Fibroblast of skin of left quadriceps (primary cell): ENCODE measurements around the gene ZNF17.
"Not testable (repeated sequence)": the region's sequence is repeated elsewhere in the genome, so short reads cannot be mapped to it uniquely, and the experiment has no call there.

Experiments
- DNase-seq, 2 experiments: peaks; one replicate each; pipeline ENCODE4 v3.0.0-alpha.2; 2013; ENCODE audit warnings: low read depth in 2 of 2

ZNF17 gene

DNA sequence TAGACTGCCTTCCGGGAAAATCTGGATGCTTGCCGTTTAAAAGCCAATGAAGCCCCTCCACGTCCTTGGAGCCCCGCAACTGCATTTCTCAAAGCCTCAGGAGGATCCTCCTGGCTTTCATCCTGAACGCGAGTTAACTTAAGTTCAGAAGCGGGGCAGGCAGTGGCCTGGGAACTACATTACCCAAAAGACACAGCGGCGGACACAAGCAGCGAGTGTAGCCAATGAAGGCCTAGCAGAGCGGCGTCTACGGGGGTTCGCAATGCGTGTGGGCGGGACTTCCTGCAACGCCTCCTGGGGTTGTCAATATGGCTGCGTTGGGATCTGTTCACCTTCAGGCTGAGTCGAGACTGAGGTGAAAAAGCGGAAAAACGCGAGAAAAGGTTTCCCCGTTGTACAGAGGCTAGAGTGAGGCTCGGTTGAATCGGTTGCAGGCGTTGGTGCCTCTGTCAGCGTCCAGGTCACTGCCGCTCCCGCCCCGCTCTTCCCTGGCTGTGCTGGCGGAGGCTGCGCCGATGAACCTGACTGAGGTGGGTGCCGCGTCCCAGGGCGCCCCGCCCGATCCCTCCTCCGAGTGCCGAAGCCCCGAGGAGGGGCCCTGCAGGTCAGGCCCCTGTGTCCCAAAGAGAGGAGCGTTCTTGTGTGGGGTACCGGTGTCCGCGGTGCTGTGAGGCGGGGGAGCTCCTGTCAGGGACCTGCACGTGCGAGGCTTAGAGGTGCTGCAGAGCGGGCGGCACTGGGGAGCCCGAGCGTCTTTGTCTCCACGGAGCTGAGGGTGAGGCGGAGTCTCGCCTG lies at the start of gene ZNF17:
ZNF17 (plus strand) TSS at position 285 of the 795 bp plus-strand sequence. CDS start 2,455 bp downstream, outside the sequence.
- DNase-seq, result peak; percentile 80

GRCh38 chr19:57362419-57362818 lies 48.5 kb upstream of the ZNF17 start:
- no peak for DNase-seq

DNA sequence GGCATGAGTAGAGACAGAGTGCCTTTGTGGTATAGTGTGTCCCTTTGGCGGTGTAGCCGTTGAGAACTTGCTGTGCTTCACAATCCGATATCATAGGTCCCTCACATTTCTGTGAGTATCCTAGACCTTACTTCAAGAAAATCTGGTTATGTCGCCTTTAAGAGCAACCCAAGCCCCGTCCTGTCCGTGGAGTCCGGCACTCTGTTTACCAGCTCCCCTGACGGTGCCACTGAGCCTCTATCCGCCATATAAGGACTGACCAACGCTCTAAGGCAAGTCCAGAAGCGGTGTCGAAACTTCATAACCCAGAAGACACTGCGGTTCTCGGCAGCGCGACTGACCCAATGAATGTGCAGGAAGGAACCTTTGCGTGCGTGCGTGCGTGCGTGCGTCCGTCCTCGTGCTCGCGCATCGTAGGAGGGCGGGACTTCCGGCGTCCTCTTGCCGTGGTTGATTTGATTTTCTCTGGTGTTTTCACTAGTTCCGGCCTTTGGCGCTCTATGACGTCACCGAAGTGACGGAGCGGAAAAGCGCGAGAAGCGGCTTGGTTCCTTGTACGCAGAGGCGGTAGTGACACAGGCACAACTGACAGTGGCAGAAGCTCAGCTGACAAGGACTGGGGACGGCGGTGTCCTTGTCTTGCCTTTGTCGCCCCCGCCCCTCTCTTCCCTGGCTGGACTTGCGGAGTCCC lies 47.8 kb upstream of the ZNF17 start, which contains the start of the genes TRAPPC2B and ZNF547:
TRAPPC2B (plus strand) TSS at position 555 of the 691 bp plus-strand sequence. CDS start 1,283 bp downstream, outside the sequence.
ZNF547 (plus strand) TSS at position 555 of the 691 bp plus-strand sequence. CDS start 5,005 bp downstream, outside the sequence.
- DNase-seq, result peak; percentile 99

GRCh38 chr19:57363688-57364181 lies 47.2 kb upstream of the ZNF17 start:
- DNase-seq, result no peak

DNA sequence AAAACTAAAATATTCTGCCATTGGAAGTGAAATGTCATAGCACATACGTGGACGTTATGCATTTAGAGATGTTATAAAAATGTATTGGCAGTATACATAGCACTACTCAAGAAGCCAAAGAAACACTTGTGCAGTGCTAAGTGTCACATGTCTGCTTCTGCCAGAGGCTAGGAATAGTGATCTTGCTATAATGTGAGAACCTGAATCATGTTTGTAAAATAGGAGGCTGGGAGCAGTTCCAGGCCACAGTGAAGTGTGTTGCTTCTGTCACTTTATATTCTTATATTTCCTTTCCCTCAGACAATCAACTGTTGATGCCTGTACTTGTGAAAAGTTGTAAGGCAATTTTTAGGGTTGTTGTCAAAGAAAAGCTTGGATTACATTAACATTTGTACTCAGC lies 44.2 kb upstream of the ZNF17 start:
- DNase-seq, result no peak

GRCh38 chr19:57374179-57374578 lies 36.8 kb upstream of the ZNF17 start:
- DNase-seq, result no peak

DNA sequence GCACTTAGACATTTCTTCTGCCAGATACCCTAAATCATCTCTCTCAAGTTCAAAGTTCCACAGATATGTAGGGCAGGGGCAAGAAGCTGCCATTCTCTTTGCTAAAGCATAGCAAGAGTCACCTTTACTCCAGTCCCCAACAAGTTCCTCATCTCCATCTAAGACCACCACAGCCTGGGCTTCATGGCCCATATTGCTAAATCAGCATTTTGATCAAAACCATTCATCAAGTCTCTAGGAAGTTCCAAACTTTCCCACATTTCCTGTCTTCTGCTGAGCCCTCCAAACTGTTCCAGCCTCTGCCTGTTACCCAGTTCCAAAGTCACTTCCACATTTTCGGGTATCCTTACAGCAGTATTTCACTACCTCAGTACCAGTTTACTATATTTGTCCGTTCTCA lies 36.3 kb upstream of the ZNF17 start:
- not testable (repeated sequence) for DNase-seq

- DNase-seq, result no peak
Observed at GRCh38 chr19:57376151-57376550, 34.8 kb upstream of the ZNF17 start.

GRCh38 chr19:57377498-57378146 lies 33.3 kb upstream of the ZNF17 start:
- no peak for DNase-seq

DNA sequence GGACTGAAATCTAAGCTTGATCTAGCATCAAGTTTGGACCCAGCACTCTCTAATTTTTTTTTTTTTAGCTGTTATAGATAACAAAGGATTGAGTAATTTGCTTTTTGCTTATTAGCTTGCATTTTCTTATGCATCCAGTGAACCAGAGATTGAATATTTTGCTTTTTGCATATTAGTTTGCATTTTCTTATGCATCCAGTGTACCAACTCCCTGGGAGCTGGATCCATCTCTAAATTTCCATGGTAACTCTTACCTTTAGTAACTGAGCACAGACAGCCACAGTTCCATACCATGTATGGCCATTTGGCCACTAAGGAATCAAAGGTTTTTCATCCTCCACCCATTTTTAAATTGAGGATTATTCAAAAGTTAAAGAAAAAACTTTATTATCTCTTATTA lies 30.0 kb upstream of the ZNF17 start:
- DNase-seq, result no peak

DNA sequence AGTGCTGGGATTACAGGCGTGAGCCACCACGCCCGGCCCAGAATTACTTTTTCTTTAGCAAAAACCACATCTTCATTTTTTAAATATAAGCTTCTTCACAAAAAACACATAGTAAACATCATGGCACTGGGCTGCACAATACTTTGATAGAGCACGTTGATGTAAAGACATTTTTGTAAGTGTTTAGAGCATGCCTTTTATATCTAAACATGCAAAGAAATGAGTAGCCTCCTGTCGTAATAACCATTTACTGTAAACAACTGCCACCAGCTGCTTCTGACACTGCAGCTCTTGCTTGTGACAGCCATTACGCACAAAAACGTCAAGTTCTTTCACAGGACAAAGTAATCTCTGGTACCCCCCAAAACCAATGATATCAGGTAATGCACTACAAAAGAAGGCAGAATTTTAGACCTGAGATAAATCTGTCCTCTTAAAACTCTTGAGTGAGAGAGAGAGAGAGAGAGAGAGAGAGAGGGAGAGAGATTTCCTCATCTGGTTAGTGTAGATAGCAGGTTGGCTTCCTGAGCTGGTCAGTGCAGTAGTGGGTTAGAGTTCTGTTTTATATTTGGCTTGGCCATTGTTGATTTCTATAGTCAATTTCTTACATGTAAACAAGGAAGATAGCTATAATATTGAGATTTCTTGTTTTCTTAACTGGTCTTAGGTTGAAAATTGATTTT lies 28.0 kb upstream of the ZNF17 start:
- DNase-seq, result no peak

- DNase-seq, result no peak
Observed at GRCh38 chr19:57389194-57389729, 21.7 kb upstream of the ZNF17 start.

GRCh38 chr19:57389730-57390598 lies 21.0 kb upstream of the ZNF17 start, which contains the start of gene ZNF548:
TSS of gene ZNF548 (plus strand) at chr19:57389854. CDS start at chr19:57390100, 246 bp downstream.
- peak; percentile 98 for DNase-seq

GRCh38 chr19:57395710-57396109 lies 15.3 kb upstream of the ZNF17 start:
- no peak for DNase-seq

GRCh38 chr19:57398868-57399267 lies 12.1 kb upstream of the ZNF17 start:
- no peak for DNase-seq

GRCh38 chr19:57403737-57404563 lies 7.0 kb upstream of the ZNF17 start:
- no peak for DNase-seq

- peak in 1 of 2 experiments; percentile 2 for DNase-seq
Observed at GRCh38 chr19:57406516-57407123, 4.3 kb upstream of the ZNF17 start.

DNA sequence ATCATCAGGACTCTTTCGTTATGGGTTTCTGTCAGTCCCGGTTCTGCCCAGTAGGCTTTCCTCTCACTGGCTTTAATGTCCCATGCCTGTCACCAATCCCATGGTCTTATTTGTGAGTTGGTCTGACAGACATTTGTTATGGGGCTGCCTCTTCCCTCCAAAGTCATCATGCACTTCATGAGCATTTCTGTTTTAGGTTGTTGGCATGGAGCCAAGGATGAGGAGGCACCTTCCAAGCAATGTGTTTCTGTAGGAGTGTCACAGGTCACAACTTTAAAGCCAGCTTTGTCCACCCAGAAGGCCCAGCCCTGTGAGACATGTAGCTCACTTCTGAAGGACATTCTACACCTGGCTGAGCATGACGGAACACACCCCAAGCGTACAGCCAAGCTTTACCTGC lies 8.5 kb downstream of the ZNF17 start:
- DNase-seq, result no peak

DNA sequence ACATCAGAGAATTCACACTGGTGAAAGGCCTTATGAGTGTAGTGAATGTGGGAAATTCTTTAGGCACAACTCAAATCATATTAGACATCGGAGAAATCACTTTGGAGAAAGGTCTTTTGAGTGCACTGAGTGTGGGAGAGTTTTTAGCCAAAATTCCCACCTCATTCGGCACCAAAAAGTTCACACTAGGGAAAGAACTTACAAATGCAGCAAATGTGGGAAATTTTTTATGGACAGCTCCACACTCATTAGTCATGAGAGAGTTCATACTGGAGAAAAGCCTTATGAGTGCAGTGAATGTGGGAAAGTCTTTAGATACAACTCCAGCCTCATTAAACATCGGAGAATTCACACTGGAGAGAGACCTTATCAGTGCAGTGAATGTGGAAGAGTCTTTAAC lies 10.1 kb downstream of the ZNF17 start:
- DNase-seq, result no peak
